ENCODE measurements around the gene PDX1.

GRCh38 chr13:27926644-27927434, 7.0 kb downstream of the PDX1 start:
- TF ChIP-seq CTCF (IDR thresholded peaks at IDR 0.05) (no peak), POLR2A (IDR thresholded peaks at IDR 0.05) (no peak)

Data from testis (tissue), 2 donors.